GM18508 (cell line): Measurements from ENCODE around the gene PROM2.

Experiments
- ATAC-seq: cut with Tn5 transposase; IDR thresholded peaks from one replicate; pipeline ENCODE4 v1.9.1; 2021; ENCODE audit warnings: moderate number of reproducible peaks; ENCODE audit not compliant: insufficient read depth, unreplicated experiment

Gene PROM2

DNA sequence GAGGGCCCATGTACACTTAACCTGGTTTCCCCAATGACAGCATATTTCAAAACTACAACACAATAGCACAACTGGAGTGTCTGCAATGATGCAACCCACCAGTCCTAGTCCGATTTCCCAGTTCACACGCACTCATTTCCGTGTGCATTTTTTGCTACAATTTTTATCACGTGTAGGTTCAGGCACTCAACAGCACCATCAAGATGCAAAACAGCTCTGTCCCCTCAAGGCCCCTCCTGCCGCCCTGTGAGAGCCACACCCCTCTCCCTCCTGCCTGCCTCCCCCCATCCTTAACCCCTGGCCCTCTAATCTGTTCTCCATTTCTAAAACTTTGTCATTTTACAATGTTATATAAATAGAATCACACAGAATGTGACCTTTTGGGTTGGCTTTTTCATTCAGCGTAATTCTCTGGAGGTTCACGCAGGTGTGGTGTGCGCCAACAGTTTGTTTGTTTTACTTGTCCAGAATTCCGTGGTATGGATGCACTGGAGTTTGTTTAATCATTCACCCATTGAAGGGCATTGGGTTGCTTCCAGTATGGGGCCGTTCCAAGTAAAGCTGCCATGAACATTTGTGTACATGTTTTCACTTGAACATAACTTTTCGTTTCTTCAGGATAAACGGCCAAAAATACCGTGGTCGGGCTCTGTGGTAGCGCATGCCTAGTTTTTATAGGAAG is 31.3 kb downstream of the PROM2 start:
- no peak for ATAC-seq

DNA sequence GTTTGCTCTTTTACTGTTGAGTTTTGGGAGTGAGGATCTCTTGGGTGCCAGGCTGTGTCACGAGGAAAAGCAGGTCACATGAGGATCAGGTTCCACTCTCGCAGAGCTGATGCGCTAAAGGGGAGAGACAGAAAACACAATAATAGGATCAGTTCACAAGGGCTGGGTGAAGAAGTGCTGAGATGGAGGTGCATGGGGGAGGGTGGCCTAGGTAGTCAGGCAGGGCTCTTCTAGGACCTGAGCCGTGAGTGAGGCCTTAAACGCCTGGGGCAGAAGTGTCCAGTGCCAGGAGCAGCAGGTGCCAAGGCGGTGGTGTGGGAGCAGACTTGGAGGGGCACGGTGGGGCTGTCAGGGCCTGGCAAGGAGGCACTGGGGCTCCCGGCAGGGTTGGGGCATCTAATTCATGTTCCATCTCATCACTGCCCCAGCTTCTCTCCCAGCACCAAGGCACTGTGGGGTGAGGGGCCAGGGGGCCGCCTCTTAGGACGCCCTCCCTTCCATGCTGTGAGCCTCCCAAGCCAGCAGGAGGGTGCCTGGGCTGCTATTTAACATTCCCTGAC is 32.2 kb downstream of the PROM2 start:
- ATAC-seq = no peak

DNA sequence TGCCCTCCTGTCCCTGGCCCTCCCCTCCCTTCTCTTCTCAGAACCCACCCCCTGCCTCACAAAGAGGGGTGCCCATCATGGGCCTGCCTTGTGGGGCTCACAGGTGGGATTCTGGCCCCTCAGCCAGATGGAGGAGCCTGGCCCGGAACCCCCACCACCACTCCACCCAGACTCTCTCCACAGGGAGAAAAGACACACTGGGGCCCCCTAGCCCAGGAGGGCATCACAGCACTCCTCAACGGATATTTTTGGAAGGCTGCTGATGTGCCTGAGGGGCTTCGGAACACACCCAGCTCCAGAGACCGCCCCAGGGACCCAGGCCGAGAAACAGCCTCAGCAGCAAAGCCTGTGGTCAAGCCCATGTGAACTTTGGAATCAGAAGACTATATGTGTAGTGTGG is 32.8 kb downstream of the PROM2 start:
- no peak for ATAC-seq

DNA sequence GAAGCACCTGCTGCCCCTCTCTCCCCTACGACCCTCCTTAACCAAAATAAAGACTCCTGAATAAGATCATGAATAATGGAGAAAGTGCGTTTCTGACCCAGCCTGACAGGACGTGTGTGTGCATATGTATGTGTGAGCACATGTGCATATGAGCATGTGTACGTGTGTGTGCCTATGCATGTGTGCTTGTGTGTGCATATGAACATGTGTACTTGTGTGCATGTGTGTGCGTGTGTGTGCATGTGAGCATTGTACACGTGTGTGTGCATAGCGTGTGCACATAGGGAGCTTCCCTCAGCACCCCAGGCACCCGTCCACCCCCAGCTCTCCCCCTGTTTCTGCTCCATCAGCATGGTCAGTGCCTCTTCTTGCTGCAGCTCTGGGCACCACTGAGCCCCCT is 33.6 kb downstream of the PROM2 start:
- no peak for ATAC-seq

DNA sequence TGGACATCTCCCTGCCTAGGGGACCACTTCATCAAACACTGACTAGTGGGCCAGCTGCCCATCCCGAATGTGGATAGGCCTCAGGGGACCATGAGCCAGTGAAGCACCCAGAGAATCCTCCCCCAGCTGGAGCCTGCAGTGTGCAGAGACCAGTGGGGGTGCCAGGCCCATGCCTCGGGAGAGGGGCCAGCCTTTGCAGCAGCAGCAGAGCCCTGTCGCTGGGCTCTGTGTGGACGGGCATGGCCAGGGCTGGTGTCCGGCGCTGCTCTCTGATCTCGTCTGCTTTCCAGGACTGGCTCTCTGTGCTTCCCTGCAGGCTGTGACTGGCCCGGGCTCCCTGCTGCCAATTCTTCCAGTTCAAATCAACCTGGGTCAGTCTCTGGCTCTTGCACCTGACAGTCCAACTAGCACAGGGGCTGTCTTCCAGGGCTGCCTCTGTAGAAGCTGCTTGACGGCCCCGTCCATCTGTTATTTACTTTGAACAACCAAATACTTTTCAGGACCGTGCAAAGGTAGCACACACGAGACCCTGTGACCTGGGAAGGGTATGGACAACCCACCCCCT is 34.3 kb downstream of the PROM2 start:
- no peak for ATAC-seq

DNA sequence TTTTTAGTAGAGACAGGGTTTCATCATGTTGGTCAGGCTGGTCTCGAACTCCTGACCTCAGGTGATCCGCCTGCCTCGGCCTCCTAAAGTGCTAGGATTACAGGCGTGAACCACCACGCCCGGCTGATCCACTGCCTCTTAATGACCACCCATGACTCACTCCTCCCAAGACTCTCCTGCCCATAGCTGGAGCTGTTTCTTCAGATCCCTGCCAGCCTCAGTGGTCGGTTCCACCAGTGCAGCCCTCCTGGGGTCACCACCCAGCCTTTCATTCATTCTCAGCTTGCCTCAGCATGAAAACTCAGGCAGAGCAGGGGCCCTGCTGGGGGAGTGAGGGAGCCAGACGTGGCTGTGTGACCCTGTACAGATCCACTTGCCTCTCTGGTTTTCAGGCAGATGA is 35.4 kb downstream of the PROM2 start:
- ATAC-seq = no peak

DNA sequence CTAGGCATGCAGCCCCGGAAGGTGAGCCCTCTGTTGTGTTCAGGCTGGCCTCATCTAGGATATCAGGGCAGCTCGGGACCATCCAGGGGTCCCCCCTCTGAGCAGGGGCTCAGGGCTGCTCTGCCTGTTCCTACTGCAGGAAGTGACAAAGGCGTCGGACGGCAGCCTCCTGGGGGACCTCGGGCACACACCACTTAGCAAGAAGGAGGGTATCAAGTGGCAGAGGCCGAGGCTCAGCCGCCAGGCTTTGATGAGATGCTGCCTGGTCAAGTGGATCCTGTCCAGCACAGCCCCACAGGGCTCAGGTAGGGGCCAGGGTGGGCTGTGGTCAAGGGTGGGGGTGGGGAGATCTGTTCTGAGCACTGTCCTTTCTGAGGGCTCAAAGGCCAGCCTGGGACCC is 36.0 kb downstream of the PROM2 start:
- no peak for ATAC-seq

DNA sequence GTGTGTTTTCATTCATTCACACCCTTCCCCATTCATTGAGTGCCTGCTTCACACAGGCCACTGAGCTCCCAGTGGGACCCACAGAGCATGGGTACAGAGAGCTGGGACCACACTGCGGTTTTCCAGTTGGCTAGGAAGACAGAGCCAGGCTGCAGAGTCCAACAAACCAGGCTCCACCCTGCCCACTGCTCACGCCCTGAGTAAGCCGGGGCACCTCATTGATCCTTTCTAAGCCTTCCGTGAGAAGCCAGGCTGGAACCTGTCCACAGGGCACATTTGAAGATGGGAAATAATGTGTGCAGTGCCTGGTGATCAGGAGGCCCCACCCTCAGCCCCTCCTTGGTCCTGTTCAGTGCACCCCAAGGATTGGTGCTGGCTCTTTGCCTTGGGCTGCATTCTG is 36.4 kb downstream of the PROM2 start:
- ATAC-seq = no peak

DNA sequence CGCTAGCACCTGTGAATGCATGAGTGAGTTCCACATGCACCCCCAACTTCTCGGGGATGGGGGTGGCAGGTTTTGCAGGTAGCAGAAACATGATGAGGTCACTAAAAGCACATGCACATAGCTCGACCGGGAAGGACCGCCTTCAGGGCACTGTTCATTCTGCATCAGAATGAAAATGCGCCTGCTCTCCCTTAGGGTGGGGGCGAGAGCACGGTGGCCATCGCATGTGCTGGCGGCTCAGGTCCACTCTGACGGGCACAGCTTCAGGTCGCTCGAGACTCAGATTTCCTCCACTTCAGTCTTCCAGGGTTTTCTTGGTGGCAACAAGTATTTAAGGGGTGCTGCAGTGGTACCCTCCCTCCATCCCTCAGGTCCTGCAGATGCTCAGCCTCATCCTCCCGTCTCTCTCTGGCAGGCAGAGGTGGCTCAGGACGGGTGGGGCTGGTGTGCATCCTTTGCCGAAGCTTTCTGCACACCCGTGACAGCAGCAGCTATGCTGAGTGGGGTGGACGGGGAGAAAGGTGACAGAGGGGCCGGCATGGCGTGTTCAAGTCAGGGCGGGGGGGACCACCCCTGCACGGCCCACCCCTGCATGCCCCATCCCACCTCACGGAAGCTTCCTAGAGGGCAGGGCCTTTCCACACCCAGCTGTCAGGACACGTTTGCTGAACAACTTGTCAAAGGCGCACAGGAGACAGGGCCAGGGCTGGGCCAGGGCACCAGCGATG is 37.7 kb downstream of the PROM2 start:
- no peak for ATAC-seq

DNA sequence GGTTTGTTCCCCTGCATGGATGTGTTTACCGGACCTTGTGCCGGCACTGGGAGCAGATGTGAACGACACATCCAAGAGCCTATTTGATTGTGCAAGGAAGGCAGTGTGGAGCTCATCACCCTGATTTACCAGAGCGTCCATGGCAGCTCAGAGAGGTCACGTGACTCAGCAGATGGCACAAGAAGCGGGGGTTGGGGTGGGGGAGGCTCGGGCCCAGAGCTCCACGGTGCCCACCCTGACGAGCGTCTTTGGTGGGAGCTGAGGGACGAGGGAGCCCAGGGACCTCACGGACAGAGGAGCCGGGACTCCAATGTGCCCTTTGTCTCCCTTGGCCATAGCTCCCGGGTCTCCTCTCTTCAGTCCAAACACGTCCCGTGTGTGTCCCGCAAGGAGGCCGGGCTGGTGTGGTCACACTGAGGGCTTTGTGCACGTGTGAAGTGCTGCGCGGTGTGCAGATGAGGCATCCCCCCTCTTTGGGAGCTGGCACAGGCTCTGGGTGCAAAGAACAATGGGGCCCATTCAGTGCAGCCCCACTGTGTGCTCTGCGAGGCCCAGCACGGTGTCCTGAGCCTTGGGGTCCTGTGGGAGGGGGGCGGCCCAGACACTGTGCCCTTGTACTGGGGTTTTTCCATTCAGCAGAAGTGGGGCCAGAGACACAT is 38.4 kb downstream of the PROM2 start:
- ATAC-seq = no peak

DNA sequence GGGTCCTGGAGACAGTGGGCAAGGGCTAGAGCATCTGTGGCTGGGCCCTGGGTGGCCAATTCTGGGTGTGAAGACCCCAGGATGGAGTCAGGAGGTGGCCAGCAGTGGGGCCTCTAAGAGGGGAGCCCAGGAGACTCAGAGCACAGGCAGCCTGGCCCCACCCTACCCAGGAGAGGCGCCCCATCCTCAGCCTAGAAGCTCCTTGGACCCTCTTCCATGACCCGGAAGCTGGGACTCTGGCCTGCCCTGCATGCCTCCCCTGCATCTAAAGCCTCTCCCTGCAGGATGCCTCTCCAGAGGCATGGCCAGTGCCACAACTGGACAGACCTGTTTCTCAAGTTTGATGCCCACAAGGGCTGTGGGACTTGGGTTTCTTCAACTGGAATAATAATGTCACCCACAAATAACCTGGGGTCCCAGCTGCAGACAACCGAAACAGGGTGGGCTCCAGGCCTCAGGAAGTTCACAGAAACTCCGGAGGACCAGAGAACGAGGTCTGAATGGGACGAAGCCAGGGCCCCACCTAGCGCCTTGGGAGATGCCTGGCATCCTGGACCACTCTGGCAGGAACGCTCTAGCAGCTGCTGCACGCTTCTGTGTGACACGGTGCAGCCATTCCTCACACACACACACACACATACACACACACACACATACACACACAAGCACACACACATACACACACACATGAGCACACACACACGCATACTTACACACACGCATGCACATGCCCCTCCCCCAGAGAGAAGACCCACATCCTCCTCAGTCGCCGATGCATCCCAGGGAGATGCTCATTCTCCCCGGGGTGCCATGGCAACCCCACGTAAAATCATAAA is 39.3 kb downstream of the PROM2 start:
- ATAC-seq = no peak

DNA sequence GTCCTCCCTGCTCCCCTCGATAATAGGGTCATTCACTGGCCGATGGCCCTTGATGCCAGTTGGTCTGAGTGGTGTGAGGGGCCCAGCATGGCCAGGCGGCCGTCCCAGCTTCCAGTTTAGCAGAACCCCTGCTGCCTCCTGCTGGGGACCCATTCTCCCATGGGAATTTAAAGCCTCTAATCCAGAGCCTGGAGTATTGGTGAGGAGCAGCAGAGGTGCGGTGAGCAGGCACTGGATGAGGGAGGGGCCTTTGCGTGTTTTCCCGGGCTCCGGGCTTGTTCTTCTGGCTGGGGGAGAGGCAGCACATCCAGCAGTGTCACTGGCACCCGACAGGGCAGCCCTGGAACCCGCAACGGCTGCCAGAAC is 40.3 kb downstream of the PROM2 start:
- ATAC-seq = no peak

DNA sequence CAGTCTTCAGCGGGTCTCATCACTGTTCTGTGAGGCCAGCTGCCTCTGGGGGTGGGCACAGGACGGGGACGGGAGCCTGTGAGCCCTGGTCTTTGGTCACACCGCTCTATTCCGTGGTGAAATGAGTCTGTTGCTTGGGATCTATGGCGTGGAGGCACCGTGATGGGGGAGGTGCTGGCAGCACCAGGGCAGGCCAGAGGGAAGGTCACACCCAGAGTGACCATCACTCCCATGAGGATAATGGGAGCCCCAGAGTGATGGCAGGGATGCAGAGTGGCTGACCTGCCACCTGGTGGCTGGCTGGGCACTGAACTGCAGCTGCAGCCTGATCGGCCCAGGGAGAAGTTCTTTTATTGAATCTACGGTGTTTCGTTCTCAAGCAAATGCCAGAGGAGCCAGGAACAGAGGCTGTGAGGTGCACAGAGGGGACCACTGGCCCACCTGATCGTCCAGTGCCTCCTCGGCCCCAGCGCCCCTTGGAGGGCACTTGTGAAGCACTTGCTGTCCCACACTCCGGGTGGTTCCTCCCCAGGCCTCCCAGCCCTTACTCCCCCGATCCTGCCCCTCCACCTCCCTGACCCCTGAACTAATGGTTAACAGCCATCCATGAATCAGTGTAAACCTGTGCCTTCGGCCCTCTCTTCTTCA is 40.8 kb downstream of the PROM2 start:
- no peak for ATAC-seq

DNA sequence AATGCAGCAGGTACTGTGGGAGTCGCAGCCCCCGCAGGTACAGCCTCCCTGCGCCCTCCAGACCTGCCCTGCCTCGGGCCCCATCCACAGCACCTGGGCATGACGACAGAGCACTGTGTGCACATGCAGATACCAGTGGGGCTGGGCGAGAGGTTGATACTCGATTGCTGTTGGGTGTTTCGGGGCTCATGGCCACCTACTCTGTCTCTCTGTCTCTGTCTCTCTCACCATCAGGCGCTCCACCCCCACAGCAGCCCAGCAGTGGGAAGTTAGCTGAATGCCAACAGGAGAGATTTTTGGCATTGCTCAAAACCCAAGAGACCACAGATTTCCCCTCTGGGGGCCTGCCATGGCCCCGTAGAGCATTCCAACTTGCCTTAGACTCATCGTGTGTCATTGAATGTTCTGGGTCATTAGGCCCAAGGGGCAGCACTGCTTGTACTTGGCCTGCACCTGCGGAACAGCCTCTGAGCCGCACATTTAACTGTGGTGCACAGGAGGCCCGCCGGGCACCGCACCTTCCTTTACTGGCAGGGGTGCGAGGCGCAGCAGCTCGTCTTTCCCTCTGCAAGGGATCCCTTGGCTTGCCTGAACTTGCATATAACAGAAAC is 41.7 kb downstream of the PROM2 start:
- ATAC-seq = no peak

DNA sequence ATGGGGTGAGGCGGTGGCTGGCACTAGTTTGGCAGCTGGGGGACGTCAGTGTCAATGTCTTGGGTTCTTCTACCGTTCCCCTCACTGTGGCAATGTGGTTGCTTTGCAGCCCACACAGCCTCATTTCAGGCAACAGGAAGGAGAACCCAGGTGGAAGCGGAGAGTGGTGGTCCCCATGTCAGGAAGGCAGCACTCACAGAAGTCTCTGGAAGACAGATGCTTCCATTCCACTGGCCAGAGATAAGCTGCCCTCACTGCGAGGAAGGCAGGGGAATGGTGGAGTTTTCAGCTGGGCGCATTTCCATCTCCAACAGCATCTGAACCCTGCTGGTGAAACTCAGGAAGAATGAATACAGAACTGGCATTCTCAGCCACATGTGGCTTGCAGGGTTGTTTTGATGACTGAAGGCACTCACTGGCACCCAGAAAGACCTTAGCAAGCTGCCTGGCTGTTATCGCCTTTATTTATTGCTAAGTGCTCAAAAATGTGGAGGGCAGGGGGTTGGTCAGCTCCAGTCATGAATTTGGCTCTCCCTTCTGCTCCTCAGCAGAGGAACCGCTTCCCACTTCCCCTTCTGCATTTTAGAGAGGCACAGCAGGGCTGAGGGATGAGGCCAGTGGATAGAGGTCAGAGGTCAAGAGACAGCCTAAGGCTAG is 42.3 kb downstream of the PROM2 start:
- ATAC-seq = no peak

DNA sequence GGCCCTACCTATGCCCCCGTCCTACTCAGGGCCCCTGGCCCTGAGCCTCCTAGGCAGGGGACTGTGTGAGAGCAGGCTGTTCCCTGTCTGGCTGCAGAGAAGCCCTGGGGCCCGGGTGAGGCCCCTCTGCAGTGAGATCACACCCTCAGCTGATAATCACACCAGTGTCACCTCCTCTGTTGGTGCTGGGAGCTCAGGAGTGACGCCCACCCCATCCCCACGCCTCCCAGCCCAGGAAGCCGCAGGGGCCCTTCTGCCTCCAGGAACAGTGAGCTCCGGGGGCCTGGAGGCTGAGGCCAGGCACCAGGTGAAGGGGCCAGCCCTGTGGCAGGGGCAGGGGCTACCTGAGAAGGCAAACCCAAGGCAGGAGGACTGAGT is 42.9 kb downstream of the PROM2 start:
- ATAC-seq = no peak

DNA sequence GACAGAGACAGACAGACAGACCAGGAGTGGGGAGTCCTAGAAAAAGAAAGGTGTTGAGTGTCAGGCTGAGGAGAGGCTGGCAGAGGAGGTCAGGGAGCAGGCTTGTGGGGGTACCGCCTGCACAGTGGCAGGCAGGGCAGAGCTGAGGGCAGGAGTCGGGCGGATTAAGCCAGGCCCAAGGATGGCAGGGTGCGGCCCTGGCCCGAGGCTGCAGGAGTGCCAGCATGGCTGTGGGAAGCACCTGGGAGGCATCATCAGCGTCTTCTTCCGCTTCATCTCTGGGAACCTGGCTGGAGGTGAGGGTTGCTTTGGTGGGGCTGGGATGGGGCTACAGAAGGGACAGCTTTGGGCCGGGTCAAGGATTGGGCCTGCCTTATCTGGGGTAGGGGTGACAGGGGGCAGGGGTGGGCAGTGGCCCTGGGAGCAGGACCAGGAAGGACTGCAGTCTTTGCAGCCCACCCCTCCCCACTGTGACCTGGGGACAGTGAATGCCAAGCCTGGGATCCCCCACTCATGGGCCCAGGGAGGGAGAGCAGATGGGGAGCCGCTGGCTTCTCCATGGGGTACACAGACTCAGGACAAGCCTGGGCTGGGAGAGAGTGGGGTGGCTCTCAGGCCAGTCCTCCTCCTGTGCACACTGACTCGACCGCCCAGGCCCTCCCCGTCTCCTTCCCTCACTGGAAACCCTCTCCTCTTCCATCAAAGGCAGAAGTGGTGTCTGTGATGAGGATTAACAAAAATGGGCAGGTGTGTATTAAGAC is 43.6 kb downstream of the PROM2 start:
- ATAC-seq = no peak
